GM19463 (cell line): ENCODE measurements around the gene ANKRD28.

Source experiments
- ATAC-seq: cut with Tn5 transposase; IDR thresholded peaks from one replicate; pipeline ENCODE4 v1.9.1; 2021; ENCODE audit warnings: mild to moderate bottlenecking, moderate library complexity; ENCODE audit not compliant: unreplicated experiment

ANKRD28 gene

DNA sequence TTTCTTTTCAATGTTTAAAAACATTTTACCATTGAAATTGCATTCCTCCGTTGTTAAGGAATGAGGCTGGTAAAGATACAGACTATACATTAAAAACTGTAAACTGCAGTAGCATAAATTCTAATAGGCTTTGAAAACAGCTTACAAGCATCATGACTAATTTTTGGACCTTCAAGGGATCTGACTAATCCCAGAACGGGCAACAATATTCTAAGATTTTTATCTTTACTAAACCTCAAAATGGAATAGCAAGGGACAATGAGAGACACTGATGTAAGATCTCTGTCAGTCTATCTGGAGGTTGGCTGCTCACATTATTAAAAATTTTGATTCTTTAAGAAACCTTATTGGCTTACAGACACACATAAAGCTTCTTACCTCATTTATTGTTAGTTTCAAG lies 121.5 kb downstream of the ANKRD28 start:
- ATAC-seq = no peak

DNA sequence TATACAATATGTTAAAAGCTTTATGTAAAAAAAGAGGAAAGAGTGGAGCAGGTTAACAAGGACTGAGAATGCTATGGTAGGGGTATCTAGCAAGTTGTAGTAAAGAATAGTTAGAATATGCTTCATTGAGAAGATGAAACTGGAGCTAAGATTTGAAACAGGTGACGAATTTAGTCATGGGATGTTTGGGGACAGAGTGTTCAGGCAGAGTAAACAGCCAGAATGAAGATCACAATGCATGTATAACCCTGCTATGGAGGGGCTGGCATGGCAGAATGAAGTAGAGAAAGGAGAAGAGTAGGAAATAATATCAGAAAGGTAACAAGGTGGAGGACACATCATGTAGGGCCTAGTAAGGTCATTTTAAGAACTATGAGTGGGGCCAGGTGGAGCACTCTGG lies 124.2 kb downstream of the ANKRD28 start:
- no peak for ATAC-seq

DNA sequence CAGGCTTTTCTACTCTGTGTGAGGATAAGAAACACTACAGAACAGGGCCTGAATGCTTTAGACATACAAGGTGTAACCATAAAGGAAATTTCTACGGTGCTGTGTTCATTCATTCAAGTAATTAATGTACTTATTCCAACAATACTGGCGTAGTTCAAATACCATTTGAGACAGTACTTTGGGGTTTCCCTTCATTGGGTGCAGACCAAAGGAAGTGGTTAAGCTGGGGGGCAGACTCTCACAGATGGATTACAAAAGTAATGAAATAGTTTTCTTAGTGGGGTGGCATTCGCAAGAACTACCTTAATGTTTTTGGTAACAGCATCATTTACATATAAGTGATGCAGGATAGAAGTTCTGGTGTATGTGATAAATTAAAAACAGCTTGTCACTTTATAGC lies 130.3 kb downstream of the ANKRD28 start:
- no peak for ATAC-seq

DNA sequence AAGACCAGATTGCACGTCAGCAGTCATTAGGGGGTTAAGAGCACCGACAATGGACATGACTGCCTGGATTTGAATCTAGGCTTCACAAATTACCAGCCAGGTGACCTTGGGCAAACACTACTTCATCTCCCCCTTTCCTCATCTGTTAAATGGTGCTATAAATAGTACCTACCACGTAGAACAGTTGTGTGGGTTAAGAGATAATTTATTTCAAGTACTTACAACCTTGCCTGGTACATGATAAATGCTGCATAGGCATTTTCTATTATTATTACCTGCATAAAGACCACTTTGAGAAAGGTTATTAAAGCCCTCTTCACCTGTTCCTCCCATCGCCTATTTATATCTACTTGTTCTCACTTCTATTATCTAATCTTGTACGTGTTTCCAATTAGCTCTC lies 131.5 kb downstream of the ANKRD28 start:
- no peak for ATAC-seq

DNA sequence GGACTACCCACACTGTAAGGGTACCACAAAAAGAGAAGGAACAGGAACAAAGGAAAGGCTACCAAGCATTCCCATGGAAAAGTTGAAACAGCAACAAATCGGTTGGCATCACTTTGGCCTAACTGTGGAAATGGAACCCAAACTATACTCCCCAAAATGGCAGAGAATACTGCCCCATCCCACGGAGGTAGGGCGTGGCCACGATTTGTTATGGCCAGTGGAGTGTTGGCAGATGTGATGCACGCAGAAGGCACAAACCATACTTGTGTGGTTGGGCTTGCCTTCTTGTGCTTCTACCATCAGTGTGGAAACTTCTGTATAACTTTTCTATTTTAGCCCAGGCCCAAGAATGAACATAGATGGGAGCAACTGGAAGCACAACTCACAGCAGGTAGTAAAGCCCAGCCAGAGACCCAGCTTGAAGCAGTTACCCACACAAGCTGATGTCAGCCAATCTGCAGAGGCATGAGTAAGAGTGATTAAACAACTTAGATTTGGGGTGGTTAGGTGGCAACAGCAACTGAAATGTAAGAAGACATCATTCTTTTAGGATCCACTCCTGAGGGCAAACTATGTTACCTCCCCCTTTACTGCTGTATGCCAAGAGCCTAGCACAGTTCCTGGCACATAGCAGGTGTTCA lies 132.1 kb downstream of the ANKRD28 start:
- ATAC-seq = no peak

DNA sequence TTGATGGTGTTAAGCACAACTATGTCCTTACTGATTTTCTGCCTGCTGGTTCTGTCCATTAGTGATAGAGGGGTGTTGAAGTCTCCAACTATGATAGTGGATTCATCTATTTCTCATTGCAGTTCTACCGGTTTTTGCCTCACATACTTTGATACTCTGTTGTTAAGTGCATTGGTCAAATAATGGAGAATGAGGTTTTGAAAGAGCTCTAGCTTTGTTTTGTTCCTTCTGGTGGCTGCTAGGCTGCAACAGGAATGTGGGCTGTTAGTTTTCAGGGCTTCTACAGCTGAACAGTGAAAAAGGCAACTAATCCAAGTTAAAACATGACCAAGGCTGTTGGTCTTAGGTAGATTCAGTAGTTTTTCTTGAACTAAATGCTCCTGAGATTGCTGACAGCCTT lies 133.6 kb downstream of the ANKRD28 start:
- no peak for ATAC-seq

DNA sequence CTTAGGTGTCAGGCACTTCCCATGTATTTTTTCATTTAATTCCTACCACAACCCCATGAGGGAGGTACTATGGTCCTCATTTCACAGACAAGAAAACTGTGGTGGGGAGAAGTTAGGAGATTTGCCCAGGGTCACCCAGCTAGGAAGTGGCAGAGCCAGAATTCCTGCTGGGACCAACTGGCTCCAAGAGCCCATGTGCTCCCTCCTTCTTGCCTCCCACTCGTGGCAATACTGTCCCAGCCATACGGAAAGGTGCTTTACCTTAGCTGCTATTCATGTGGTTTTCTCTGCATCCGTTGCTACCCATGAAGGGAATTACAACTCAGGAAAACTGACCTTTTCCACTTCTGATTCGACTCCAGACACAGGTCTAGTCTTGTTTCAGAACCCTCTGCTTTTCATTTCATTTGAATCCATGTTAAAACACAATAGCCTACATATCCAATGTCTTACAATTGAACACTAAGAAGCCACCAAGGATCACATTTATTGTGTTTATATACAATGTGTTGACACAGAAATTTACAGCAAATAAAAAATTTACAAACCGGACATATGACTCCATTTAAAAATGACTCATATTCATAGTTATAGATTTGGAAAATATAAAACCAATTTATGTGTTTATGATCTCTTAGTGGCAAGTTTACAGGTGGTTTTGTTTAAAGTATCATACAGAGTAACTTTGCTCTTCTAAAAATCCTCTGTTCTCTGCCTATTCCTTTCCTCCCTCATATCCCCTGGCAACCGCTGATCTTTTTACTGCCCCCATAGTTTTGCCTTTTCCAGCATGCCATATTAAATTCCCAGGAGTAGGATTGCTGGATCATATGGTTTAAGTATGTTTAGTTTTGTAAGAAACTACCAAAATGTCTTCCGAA lies 137.5 kb downstream of the ANKRD28 start:
- ATAC-seq = no peak

DNA sequence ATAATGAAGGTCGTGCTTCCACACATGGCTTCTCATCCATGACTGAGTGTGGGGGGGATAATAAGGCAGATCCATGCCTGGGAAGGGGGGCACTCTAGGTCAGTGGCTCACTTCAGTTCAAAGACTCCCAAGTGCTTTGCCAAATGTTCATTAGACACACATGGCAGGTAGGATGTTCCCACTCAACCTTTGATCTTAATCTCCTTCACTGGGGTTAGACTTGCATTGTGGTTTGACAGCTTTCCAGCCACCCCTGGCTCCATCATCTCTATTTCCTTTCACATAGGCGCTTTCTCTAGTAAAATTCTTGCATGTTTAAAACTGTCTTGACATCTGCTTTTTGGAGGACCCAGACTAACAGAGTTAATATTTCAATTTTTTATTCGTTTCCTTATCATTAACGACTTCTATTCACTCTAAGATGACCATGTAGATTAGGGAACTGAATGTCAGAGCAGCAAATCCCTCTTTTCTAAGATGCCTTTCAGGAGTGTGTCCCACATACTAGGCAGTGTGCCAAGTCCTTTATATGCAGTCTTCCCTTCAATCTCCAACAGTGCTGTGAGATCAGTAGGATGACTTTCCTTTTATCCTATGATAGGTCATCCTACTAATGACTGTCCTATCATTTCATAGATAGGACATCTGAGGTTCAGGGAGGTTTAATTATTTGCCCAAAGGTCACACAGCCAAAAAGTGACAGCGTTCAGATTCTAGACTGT lies 138.4 kb downstream of the ANKRD28 start:
- no peak for ATAC-seq

DNA sequence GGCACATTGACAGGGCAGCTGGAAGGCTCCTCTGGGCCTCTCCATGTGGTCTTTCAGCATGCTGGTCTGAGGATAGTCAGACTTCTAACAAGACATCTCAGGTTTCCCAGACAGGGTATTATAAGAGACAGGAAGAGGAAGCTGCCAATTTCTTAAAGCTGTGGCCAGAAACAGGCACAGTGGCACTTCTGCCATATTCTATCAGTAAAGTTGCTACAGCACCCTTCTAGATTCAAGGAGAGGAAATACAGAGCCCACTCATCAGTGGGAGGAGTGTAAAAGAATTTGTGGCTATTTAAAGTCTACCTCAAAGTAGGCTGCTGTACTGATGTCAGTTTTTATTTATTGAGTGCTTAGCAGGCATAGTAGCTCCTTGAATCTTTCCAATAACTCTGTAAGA lies 140.8 kb downstream of the ANKRD28 start:
- ATAC-seq = no peak

DNA sequence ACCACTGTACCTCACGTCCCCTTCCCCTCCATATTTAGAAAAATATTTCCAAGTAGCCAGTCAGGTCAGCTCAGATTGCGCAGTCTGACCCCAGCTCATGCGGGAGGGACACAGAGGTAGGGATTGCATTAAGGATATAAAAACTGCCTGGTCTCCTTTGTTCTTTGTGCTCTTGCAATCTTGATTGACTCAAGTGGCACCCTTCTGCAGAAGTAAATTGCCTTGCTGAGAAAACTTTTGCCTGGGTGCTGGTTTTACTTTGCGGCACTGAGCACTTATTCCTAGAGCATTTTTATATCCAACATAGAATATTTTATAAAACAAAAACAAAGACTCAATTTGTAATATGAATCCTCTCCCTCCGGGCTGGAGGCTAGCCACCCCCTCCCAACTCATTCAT lies 141.4 kb downstream of the ANKRD28 start:
- no peak for ATAC-seq

DNA sequence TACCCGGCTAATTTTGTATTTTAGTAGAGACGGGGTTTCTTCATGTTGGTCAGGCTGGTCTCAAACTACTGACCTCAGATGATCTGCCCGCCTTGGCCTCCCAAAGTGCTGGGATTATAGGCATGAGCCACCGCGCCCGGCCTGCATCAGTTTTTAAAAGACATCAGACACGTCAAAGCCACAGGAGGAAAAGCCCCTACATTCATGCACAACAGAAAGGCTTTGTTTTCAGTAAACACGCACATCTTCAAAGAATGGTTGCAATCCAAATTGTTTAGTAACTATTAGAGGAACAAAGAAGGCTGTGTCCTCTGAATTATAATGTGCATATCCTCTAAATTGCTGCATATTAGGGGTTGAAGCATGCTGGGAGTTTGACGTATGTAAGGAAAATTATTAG lies 142.9 kb downstream of the ANKRD28 start:
- no peak for ATAC-seq

DNA sequence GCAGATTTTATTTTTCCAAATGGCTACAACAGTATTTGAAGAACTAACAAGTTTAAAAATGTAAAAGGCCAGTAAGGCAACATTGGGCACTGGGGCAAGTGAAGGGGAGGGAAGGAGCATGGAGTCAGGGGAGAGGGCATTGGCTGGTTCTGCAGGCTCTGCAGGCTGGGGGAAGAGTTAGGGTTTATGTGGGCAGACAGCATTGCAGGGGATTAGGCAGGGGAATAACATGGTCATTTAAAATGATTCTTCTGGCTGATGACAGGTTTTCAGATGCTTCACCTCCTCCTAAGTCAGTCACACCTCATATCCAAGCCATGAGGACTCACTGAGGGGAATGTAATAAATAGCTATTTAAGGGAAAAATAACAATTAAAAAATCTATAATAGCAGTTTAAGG lies 143.7 kb downstream of the ANKRD28 start:
- no peak for ATAC-seq

DNA sequence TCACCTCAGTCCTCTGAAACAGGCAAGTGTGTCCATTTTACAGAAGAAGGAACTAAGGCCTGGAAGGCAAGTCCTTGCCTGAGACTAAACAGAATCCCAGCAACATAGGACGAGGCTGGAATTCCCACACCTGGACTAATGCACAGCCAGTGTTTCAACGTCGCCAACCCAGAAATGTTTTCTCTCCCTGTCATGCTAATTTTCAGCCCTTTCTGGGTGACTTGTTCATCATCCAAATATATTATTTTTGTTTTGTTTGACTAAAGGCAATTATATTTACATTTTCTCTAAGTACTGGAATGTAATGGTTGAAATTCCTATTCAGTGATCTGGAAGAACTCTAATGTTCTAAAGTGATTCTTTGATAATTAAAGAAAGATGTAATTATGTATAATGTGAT lies 144.5 kb downstream of the ANKRD28 start:
- no peak for ATAC-seq

DNA sequence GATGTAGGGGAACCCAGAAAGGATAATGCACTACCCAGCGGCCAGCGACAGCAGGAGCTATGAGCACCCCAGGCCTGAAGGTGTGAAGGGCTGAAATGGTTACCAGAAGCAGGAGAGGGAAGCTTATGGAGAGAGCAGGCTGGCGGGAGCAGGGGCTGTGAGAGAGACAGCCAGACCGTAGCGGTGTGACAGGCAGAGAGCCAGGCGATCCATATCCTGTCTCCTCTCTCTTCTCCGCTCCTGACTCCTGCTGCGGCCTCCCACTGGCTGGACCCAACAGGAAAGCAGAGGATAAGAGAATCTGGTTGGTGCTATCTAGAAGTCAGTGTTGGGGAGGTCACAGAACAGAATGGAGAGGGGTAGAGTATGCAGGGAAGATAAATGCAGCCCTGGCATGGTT lies 146.4 kb downstream of the ANKRD28 start:
- no peak for ATAC-seq

DNA sequence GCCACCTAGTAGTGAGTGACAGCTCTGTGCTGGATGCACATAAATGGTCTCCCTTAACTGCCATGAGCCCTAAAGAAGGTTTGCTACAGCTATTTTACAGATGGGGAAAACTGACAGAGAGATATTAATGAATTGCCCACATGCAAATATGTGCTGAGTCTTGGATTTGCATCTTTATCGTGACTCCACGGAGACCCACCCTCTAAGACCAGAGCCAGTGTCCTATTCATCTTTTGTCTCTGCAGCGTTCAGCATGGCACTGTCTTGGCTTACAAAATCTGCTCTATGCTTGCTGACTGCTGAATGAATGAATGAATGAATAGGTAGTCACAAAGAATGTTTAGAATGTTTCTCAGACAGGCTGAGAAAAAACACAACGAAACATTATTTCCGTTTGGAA lies 147.9 kb downstream of the ANKRD28 start:
- no peak for ATAC-seq

DNA sequence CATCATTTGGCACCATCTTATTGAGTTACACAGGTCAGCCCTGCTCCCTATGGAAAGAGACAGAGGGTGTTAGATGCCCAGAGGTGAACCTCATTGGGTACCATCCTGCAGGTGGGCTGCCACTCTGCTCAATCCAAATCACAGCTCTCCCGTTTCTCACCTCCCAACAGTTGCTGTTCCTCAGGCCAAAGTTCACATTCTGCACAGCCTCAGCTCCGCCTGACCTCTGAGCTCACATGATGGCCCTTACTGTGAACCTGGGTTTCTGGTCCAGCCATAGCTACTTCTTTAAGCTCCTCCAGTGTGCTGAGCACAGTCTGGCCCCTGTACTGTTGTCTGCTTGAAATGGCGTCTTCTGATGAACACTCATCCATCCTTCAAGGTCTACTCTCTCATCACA lies 148.4 kb downstream of the ANKRD28 start:
- no peak for ATAC-seq

DNA sequence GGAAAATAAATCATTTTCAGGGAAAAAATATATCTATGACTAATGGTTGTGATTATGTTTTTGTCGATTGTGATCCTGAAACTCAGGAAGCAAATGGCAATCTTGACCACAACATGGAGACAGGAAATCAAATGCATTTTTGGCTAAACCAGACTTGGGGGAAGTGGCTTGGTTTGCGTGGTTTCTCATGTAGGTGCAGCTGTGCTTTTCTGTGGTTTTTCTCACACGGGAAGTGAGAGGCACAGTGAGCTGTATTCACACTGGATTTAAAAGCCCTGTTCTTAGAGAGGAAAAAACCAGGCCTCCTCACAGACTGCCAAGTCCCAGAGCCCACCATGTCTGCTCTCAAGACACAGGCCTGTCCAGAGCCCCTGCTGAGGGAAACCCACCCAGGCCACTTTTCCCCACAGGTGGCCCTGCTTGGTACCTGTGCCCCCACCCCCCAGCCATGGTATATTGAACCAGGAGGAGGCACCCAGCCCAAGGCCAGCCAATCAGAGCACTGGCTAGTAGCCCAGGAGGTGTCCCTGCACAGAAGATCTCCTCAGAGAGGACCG lies 150.1 kb downstream of the ANKRD28 start:
- peak; percentile 86 for ATAC-seq

DNA sequence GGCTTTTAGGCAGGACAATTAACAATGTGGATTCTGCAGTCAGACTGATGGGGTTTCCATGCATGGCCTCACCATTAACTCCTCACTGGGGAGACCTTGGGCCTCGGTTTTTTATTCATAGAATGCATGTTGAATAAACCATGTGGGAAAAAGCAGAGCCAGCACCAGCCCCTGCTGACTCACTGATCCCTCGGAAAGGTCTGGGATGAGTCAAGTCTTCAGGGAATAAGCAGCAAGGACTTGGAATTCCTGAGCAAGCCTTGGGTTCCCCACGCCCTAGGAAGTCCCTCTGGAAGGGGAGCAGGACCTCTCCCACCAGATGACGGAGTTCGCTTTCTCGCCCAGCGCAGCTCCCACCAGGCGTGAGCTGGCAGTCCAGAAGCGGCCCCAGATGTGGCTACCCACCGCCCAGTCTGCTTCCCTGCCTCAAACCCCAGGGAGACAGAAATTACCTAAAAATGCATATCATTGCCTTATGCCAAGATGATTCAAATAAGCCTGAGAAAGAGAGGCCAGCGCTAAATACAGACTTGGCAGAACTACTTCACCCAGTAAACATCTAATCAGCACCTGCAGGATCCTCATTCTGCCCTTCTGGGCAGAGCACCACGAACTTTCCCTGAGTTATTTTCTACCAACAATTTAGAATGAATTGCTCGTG lies 150.8 kb downstream of the ANKRD28 start:
- ATAC-seq = peak; percentile 12

DNA sequence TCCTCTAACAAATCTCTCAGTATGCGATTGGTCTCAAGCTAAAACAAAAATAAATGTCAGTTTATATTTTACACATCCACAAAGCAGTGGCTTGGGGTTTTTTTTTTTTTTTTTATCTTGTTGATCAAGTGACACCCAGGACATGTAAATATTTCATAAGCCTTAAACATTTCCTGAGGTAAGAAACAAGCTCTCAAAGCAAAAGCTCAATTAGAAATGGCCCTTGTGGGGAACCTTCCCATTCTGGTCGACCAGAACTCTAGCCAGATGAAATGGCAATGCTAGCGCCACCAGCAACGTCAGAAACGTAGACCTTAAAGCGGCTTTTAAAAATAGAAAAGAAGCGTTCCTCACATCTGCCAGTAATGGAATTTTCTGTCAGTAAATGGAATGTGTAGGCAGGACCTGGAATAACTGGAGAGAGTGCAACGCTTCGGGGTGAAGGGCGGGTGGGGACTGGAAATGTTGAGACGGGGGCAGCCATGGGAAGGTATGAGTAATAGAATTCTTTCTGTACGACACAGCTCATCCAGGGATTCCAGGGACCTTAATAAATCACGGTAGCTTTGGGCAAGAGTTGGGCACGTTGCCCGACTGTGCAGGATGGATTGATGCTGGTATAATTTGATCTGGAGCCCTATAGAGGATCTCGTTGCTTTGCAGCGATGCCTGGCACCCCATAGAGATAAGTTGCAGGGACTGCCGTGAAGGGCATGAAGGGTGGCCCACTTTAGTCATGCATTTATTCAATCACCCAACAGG lies 151.9 kb downstream of the ANKRD28 start:
- ATAC-seq = no peak

DNA sequence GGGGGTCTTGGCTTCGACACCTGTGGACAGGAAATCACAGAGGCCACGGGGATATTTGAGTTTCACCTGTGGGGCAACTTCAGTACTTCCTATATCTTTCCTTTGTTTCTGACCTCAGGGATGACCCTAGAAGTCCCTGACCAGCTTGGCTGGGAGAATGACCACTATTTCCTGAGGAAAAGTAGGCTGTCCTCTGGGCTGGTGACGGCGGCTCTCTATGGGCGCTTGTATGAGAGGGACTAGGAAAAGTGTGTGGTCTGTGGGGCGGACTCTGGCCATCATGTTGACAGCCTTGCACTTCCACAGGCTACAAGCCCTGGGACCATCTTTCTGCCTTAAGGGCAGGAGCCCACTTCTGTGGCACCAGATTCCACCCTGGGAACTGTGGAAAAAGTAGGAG lies 152.5 kb downstream of the ANKRD28 start:
- no peak for ATAC-seq
